Stimulated activated CD4-positive, alpha-beta T cell treated with anti-CD3 and anti-CD28 coated beads, Interleukin-15, amount 100 ng/mL, for 48 hours (primary cell): Measurements from ENCODE around the gene FABP2.
A peak's percentile ranks its signal among the peaks of the same experiment; 100 is the strongest.
"Not testable (repeated sequence)": the region's sequence is repeated elsewhere in the genome, so short reads cannot be mapped to it uniquely, and the experiment has no call there.

ENCODE experiments used
- DNase-seq, 2 donors: peaks; one replicate each; pipeline ENCODE4 v3.0.0-alpha.2; 2020; ENCODE audit warnings: low read depth in 2 of 2

Gene FABP2

GRCh38 chr4:119310826-119311225 lies 11.1 kb downstream of the FABP2 start:
- DNase-seq = no peak

- DNase-seq = no peak
These were observed 14.3 kb downstream of the FABP2 start for GRCh38 chr4:119307606-119308005.

- DNase-seq = no peak
These were observed 17.5 kb downstream of the FABP2 start for GRCh38 chr4:119304431-119304830.

GRCh38 chr4:119303587-119304305 lies 18.2 kb downstream of the FABP2 start:
- DNase-seq = no peak

GRCh38 chr4:119302073-119302832 lies 19.7 kb downstream of the FABP2 start:
- DNase-seq = no peak

GRCh38 chr4:119300101-119300978 lies 21.6 kb downstream of the FABP2 start:
- DNase-seq = peak; percentile 88 to 90

GRCh38 chr4:119299741-119300100 lies 22.2 kb downstream of the FABP2 start:
- DNase-seq = no peak

GRCh38 chr4:119299260-119299671 lies 22.7 kb downstream of the FABP2 start:
- no peak for DNase-seq

- DNase-seq = no peak
These were observed 24.1 kb downstream of the FABP2 start for GRCh38 chr4:119297795-119298194.

GRCh38 chr4:119296356-119296755 lies 25.6 kb downstream of the FABP2 start:
- DNase-seq = no peak

GRCh38 chr4:119290598-119290997 lies 31.3 kb downstream of the FABP2 start:
- no peak for DNase-seq

- DNase-seq = no peak
These were observed 32.6 kb downstream of the FABP2 start for GRCh38 chr4:119289313-119289712.

- DNase-seq = no peak
These were observed 35.4 kb downstream of the FABP2 start for GRCh38 chr4:119286377-119287002.

GRCh38 chr4:119284876-119285780 lies 36.8 kb downstream of the FABP2 start:
- DNase-seq = no peak

- DNase-seq = no peak
These were observed 40.5 kb downstream of the FABP2 start for GRCh38 chr4:119281393-119281792.

GRCh38 chr4:119279945-119280344 lies 42.0 kb downstream of the FABP2 start:
- not testable (repeated sequence) for DNase-seq

- not testable (repeated sequence) for DNase-seq
These were observed 42.4 kb downstream of the FABP2 start for GRCh38 chr4:119279541-119279940.

- DNase-seq = no peak
These were observed 50.4 kb downstream of the FABP2 start for GRCh38 chr4:119271361-119272085.

GRCh38 chr4:119268466-119268865 lies 53.5 kb downstream of the FABP2 start:
- DNase-seq = no peak
